Measurements from ENCODE around the gene STRAP. TPM values are rescaled to one million over a fixed set of nuclear protein-coding genes. Genes with fewer than 3 reads are reported as not detected.

Gene STRAP
- total and polyA plus RNA-seq, 2 experiments from 2014 or later: 229 to 403 TPM

- TF ChIP-seq, protein P1, sequence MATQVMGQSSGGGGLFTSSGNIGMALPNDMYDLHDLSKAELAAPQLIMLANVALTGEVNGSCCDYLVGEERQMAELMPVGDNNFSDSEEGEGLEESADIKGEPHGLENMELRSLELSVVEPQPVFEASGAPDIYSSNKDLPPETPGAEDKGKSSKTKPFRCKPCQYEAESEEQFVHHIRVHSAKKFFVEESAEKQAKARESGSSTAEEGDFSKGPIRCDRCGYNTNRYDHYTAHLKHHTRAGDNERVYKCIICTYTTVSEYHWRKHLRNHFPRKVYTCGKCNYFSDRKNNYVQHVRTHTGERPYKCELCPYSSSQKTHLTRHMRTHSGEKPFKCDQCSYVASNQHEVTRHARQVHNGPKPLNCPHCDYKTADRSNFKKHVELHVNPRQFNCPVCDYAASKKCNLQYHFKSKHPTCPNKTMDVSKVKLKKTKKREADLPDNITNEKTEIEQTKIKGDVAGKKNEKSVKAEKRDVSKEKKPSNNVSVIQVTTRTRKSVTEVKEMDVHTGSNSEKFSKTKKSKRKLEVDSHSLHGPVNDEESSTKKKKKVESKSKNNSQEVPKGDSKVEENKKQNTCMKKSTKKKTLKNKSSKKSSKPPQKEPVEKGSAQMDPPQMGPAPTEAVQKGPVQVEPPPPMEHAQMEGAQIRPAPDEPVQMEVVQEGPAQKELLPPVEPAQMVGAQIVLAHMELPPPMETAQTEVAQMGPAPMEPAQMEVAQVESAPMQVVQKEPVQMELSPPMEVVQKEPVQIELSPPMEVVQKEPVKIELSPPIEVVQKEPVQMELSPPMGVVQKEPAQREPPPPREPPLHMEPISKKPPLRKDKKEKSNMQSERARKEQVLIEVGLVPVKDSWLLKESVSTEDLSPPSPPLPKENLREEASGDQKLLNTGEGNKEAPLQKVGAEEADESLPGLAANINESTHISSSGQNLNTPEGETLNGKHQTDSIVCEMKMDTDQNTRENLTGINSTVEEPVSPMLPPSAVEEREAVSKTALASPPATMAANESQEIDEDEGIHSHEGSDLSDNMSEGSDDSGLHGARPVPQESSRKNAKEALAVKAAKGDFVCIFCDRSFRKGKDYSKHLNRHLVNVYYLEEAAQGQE (IDR thresholded peaks at IDR 0.05; ENCODE audit: unreplicated experiment): no peak
- TF ChIP-seq JUNB (IDR thresholded peaks at IDR 0.05; ENCODE audit: unreplicated experiment) (no peak), CTCF (conservative IDR thresholded peaks at IDR 0.05; ENCODE audit: low read depth in 2 of 2) (no peak), CREB1 (CRISPR knock-in tag; IDR thresholded peaks at IDR 0.05; ENCODE audit: low read depth) (no peak), ETS1 (IDR thresholded peaks at IDR 0.05) (no peak)
Observed at GRCh38 chr12:15863984-15864383, 18.2 kb upstream of the STRAP start (continued).

GRCh38 chr12:15868186-15868585 lies 14.0 kb upstream of the STRAP start:
- DNase-seq (ENCODE audit: low spot score) (no peak), ATAC-seq (no peak)
- H3K79me2 ChIP-seq (replicated peaks; ENCODE audit: insufficient read depth): no peaks in the 10 kb centered on the region
- no peaks in the 10 kb centered on the region for H4K20me1 ChIP-seq (replicated peaks; ENCODE audit: insufficient read depth)
- H3K27ac Mint-ChIP-seq: no peak overlapping the region
- H3K4me3 Mint-ChIP-seq: no peak overlapping the region
- H3K27me3 Mint-ChIP-seq (ENCODE audit: insufficient read depth, low read depth, poor library complexity): peaks cover 2% of the 10 kb centered on the region
- H3K36me3 ChIP-seq (ENCODE audit: insufficient read depth): no peaks in the 10 kb centered on the region
- no peaks in the 10 kb centered on the region for H3K36me3 Mint-ChIP-seq (ENCODE audit: low read depth)
- H3K27me3 ChIP-seq (ENCODE audit: insufficient read depth): no peaks in the 10 kb centered on the region
- no peak overlapping the region for H3K27ac ChIP-seq (ENCODE audit: low read depth)
- no peak for TF ChIP-seq ZNF114 (CRISPR knock-in tag; IDR thresholded peaks at IDR 0.05)
- TF ChIP-seq CREB1 (CRISPR knock-in tag; IDR thresholded peaks at IDR 0.05; ENCODE audit: low read depth): no peak
- no peak for TF ChIP-seq EZH2phosphoT487 (IDR thresholded peaks at IDR 0.05; ENCODE audit: unreplicated experiment)
- TF ChIP-seq ZNF331 (CRISPR knock-in tag; IDR thresholded peaks at IDR 0.05; ENCODE audit: low read depth): no peak
- TF ChIP-seq STAT1 (IDR thresholded peaks at IDR 0.05; ENCODE audit: unreplicated experiment): no peak
- no peaks in the 10 kb centered on the region for H3F3A ChIP-seq (replicated peaks; ENCODE audit: low read depth)
- H3K4me1 Mint-ChIP-seq: peaks cover 28% of the 10 kb centered on the region
- H3K9me3 Mint-ChIP-seq: no peaks in the 10 kb centered on the region
- H3K4me3 ChIP-seq: no peak overlapping the region
- H3K4me2 ChIP-seq: no peak overlapping the region
- H3K9me2 ChIP-seq (ENCODE audit: insufficient read depth): no peaks in the 10 kb centered on the region
- H3K4me1 ChIP-seq (ENCODE audit: insufficient read depth): peaks cover 22% of the 10 kb centered on the region
- H2AFZ ChIP-seq: no peak overlapping the region
